Choroid plexus epithelial cell (primary cell): ENCODE results near the gene BSDC1.

Source experiments
- DNase-seq: peaks from one replicate; pipeline ENCODE4 v3.0.0-alpha.2; 2010; ENCODE audit warnings: low read depth
- H3K4me3 ChIP-seq: 2 replicates; pipeline ENCODE4 v1.5.1; 2011; ENCODE audit warnings: low read depth, mild to moderate bottlenecking, control low read depth, low read length, moderate library complexity
- CTCF ChIP-seq: conservative IDR thresholded peaks from 2 replicates; pipeline ENCODE4 v1.5.1; 2011; ENCODE audit warnings: low read depth, mild to moderate bottlenecking, control low read depth, inconsistent platforms, low read length, moderate library complexity

BSDC1 gene

DNA sequence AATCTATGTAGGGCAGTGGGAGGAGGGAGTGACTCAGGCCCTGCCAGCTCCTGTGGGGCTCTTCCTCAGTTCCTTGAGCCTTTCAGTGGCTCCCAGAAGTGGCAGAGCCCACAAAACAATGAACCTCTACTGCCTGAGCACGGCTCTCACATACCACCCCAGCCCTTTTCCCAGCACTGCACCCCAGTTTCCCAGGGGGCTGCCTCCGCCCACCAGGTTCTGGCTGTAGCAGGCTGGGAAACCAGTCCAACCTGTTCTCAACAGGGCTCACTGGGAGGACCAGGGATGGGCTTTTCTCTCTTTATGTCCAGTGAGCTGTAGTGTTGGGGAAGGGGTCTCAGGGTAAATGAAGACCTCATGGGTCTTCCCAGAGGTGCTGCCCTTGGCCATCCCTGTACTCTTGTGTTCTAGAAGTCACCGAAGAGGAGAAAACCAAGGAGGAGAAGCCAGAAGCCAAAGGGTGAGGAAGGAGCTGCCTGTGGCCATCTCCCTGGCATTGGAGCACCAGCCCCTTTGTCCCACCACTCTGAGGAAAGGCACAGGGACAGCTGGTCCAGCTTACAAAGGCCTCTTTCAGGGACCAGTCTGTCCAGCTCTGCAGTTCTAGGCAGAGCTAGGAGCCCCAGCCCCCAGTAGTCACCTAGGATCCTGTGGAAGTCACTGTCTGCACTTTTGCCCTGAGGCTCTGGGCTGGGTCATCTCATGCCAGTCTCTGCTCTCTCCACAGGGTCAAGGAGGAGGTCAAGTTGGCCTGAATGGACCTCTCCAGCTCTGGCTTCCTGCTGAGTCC is 61.8 kb downstream of the BSDC1 start:
- TF ChIP-seq CTCF = no peak
- no peak overlapping the region for H3K4me3 ChIP-seq
- DNase-seq = no peak

- no peak overlapping the region for H3K4me3 ChIP-seq
These were observed 62.7 kb downstream of the BSDC1 start for GRCh38 chr1:32331549-32331948.

GRCh38 chr1:32330558-32331151 is 63.6 kb downstream of the BSDC1 start:
- TF ChIP-seq CTCF = no peak
- H3K4me3 ChIP-seq = no peak overlapping the region
- DNase-seq = no peak

More at GRCh38 chr1:32331549-32331948, 62.7 kb downstream of the BSDC1 start:
- TF ChIP-seq CTCF = no peak
- no peak for DNase-seq

GRCh38 chr1:32329931-32330466 is 64.2 kb downstream of the BSDC1 start:
- H3K4me3 ChIP-seq = no peak overlapping the region
- TF ChIP-seq CTCF = no peak
- no peak for DNase-seq

DNA sequence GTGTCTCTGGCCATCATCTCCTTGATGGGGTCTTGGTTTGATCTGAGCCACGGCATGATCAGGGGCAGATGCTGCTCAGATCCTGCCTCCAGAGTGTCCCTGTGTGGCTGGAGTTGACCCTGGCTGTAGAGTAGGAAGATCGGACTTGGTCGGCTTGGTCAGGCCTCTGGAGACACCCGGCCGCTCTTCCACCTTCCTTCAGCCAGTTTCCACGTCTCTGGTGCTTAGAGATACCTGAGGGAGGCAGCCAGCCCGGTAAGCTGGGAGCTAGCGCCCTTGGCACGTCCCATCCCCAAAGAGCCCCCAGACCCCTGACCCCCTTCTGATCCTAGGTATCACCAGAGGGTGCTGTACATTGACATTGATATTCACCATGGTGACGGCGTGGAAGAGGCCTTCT is 67.0 kb downstream of the BSDC1 start:
- TF ChIP-seq CTCF = no peak
- DNase-seq = no peak
- no peak overlapping the region for H3K4me3 ChIP-seq

- TF ChIP-seq CTCF = no peak
- H3K4me3 ChIP-seq = no peak overlapping the region
- DNase-seq = no peak
These were observed 72.4 kb downstream of the BSDC1 start for GRCh38 chr1:32321712-32322291.
